Measurements from ENCODE around the gene GPR27.

GPR27 gene

GRCh38 chr3:71796290-71796689, 42.6 kb downstream of the GPR27 start:
- Histone ChIP-seq H3K27me3 (ENCODE audit: insufficient read depth, poor library complexity, severe bottlenecking) (no peaks in the 10 kb centered on the region), H3K27ac (replicated peaks) (no peak overlapping the region), H3K4me3 (replicated peaks; ENCODE audit: insufficient read depth, low read length) (no peak overlapping the region)
- TF ChIP-seq, protein P1, sequence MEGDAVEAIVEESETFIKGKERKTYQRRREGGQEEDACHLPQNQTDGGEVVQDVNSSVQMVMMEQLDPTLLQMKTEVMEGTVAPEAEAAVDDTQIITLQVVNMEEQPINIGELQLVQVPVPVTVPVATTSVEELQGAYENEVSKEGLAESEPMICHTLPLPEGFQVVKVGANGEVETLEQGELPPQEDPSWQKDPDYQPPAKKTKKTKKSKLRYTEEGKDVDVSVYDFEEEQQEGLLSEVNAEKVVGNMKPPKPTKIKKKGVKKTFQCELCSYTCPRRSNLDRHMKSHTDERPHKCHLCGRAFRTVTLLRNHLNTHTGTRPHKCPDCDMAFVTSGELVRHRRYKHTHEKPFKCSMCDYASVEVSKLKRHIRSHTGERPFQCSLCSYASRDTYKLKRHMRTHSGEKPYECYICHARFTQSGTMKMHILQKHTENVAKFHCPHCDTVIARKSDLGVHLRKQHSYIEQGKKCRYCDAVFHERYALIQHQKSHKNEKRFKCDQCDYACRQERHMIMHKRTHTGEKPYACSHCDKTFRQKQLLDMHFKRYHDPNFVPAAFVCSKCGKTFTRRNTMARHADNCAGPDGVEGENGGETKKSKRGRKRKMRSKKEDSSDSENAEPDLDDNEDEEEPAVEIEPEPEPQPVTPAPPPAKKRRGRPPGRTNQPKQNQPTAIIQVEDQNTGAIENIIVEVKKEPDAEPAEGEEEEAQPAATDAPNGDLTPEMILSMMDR (IDR thresholded peaks at IDR 0.05; ENCODE audit: insufficient read depth, low read length), result no peak
- TF ChIP-seq GABPA (IDR thresholded peaks at IDR 0.05; ENCODE audit: low read depth), result no peak
- TF ChIP-seq POLR2AphosphoS5 (IDR thresholded peaks at IDR 0.05; ENCODE audit: low read depth), result no peak
- no peak for DNase-seq (ENCODE audit: low read depth in 1 of 2, low spot score in 1 of 2)

DNA sequence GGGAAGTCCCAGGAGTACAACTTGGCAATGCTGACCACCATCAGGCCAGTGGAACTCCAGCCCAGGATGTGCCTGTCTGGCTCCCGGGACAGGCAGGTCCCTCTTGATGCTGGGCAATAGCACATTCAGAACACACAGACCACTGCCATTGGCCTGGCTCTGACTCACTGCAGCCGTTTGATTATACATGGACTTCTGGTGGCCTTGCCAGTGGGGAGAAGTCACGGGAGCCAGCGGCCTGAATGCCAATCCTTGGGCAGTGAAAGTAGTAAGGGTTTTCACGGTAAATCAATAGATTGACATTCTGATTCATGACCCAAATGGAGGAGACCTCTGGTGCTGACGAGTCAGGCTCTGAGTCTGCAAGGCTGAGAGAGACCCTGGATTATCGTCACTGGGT, 43.8 kb downstream of the GPR27 start:
- no peak for TF ChIP-seq GABPA (IDR thresholded peaks at IDR 0.05; ENCODE audit: low read depth)
- no peak for TF ChIP-seq SPI1 (IDR thresholded peaks at IDR 0.05; ENCODE audit: borderline replicate concordance, low read depth)
- TF ChIP-seq REST (IDR thresholded peaks at IDR 0.05; ENCODE audit: insufficient replicate concordance, low read depth), result no peak
- TF ChIP-seq, protein P1 (IDR thresholded peaks at IDR 0.05; ENCODE audit: insufficient read depth, low read length), result no peak
- no peak for TF ChIP-seq POLR2AphosphoS5 (IDR thresholded peaks at IDR 0.05; ENCODE audit: low read depth)
- Histone ChIP-seq H3K27ac (replicated peaks) (no peak overlapping the region), H3K4me3 (replicated peaks; ENCODE audit: insufficient read depth, low read length) (no peak overlapping the region), H3K27me3 (ENCODE audit: insufficient read depth, poor library complexity, severe bottlenecking) (no peaks in the 10 kb centered on the region)
- no peak for DNase-seq (ENCODE audit: low read depth in 1 of 2, low spot score in 1 of 2)

DNA sequence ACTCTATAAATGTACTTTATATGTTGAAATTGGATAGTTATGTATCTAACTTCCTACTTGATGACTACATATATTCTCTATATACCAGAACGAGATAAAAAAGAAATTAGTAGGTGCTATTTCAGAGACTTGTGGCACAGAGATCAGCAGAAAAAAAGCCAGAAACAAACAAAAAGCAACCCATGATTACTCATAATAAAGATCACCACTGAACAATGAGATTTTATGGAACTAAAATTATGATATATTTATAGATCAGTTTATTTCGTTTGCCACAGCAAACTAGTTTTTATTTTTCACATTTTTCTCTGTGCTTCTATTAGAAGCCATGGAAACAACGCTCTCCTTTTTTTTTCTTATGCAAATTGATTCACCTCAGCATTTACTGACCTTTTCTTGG, 46.4 kb downstream of the GPR27 start:
- Histone ChIP-seq H3K27ac (replicated peaks) (no peak overlapping the region), H3K4me3 (replicated peaks; ENCODE audit: insufficient read depth, low read length) (no peak overlapping the region), H3K27me3 (ENCODE audit: insufficient read depth, poor library complexity, severe bottlenecking) (no peaks in the 10 kb centered on the region)
- DNase-seq (ENCODE audit: low read depth in 1 of 2, low spot score in 1 of 2), result no peak
- TF ChIP-seq GABPA (IDR thresholded peaks at IDR 0.05; ENCODE audit: low read depth) (no peak), POLR2AphosphoS5 (IDR thresholded peaks at IDR 0.05; ENCODE audit: low read depth) (no peak), SPI1 (IDR thresholded peaks at IDR 0.05; ENCODE audit: borderline replicate concordance, low read depth) (no peak), REST (IDR thresholded peaks at IDR 0.05; ENCODE audit: insufficient replicate concordance, low read depth) (no peak)
- TF ChIP-seq, protein P1 (IDR thresholded peaks at IDR 0.05; ENCODE audit: insufficient read depth, low read length), result no peak

DNA sequence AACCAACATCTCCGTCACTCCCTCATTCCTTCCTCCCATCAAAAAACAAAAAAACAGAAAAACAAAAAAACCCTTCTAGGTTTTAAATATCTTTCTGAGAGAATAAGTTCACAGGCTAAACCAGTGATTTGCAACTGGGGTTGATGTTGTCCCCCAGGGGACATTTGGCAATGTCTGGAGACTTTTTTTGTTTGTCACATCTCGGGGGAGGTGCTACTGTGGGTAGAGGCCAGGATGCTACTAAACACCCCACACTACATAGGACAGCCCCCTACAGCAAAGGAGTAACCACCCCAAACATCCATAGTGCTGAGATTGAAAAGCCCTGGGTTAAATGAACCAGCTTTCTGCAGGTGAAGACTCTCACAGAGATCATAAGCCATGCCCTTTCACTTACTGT, 48.3 kb downstream of the GPR27 start:
- H3K4me3 ChIP-seq (replicated peaks; ENCODE audit: insufficient read depth, low read length), result no peak overlapping the region
- no peaks in the 10 kb centered on the region for H3K27me3 ChIP-seq (ENCODE audit: insufficient read depth, poor library complexity, severe bottlenecking)
- no peak for TF ChIP-seq REST (IDR thresholded peaks at IDR 0.05; ENCODE audit: insufficient replicate concordance, low read depth)
- TF ChIP-seq SPI1 (IDR thresholded peaks at IDR 0.05; ENCODE audit: borderline replicate concordance, low read depth), result no peak
- TF ChIP-seq POLR2AphosphoS5 (IDR thresholded peaks at IDR 0.05; ENCODE audit: low read depth), result no peak
- TF ChIP-seq GABPA (IDR thresholded peaks at IDR 0.05; ENCODE audit: low read depth), result no peak
- H3K27ac ChIP-seq (replicated peaks), result no peak overlapping the region
- no peak for DNase-seq (ENCODE audit: low read depth in 1 of 2, low spot score in 1 of 2)
